ENCODE results near the gene MINDY4. TPM values are rescaled to one million over a fixed set of nuclear protein-coding genes. Genes with fewer than 3 reads are reported as not detected.

MINDY4 gene
- total and polyA plus RNA-seq, 2 of the 8 experiments (the other 6 are each of a cell fraction or from before 2014, with no cell fraction given), result 1.3 to 3.6 TPM

GRCh38 chr7:30790356-30790755 is 19.1 kb downstream of the MINDY4 start:
- FAIRE-seq (no peak), DNase-seq (ENCODE audit: low read depth in 1 of 2, low spot score in 2 of 2) (no peak)
- no peaks in the 10 kb centered on the region for H3K79me2 ChIP-seq (ENCODE audit: control insufficient read depth in 1 of 2, insufficient read depth in 2 of 2, low read length in 2 of 2)
- peaks cover 0 to 3% (median 0%) of the 10 kb centered on the region in 4 experiments; a peak in 3 of 8 replicates for H3K36me3 ChIP-seq (ENCODE audit: control insufficient read depth in 2 of 4, insufficient read depth in 4 of 4, low read length in 3 of 4)
- H3K27ac ChIP-seq (ENCODE audit: low read depth, low read length), result no peak overlapping the region
- no peak overlapping the region for H3K4me3 ChIP-seq (ENCODE audit: extremely low read depth in 1 of 4, insufficient read depth in 2 of 4, low read depth in 3 of 4, low read length in 4 of 4)
- no peak overlapping the region for H3K14ac ChIP-seq (ENCODE audit: insufficient read length)
- H3K9ac ChIP-seq (replicated peaks in 1 of 4; ENCODE audit: extremely low read depth in 1 of 4, low read depth in 3 of 4, low read length in 3 of 4), result no peak overlapping the region
- 0 out of 7 replicates have a peak, but pooled peaks cover 0 to 3% (median 0%) of the 10 kb centered on the region in 4 experiments for H3K4me1 ChIP-seq (replicated peaks in 1 of 4; ENCODE audit: control insufficient read depth in 3 of 4, insufficient read depth in 4 of 4, low read length in 3 of 4)
- H3K56ac ChIP-seq (replicated peaks; ENCODE audit: insufficient read length, low read depth, low read length), result no peak overlapping the region
- no peak overlapping the region for H2BK5ac ChIP-seq (ENCODE audit: low read depth, low read length)
- H4K91ac ChIP-seq (replicated peaks; ENCODE audit: insufficient read length, low read length), result no peak overlapping the region
- H3K27me3 ChIP-seq (replicated peaks in 1 of 4; ENCODE audit: control insufficient read depth in 3 of 4, extremely low read depth in 1 of 4, insufficient read depth in 3 of 4, low read length in 3 of 4), result no peaks in the 10 kb centered on the region
- no peak overlapping the region for H4K5ac ChIP-seq (ENCODE audit: insufficient read length, low read depth, low read length)
- WGBS, 2 experiments (ENCODE audit: extremely low coverage in 1 of 2, insufficient coverage in 1 of 2, insufficient read length in 1 of 2, insufficient replicate concordance in 2 of 2, low coverage in 1 of 2, low lambda C conversion rate in 2 of 2, missing lambda C conversion rate in 1 of 2), result 89% methylated on average over 4 of the region's 4 CpGs; no CpG with 5 or more reads in 1 of the 2 experiments
- no peak overlapping the region for H3K4me2 ChIP-seq (ENCODE audit: insufficient read depth in 1 of 2, low read depth in 2 of 2, low read length in 2 of 2)
- H2AFZ ChIP-seq (ENCODE audit: low read length), result no peak overlapping the region
- POLR2A ChIA-PET (ENCODE audit: partially characterized antibody), result interaction anchor here (1.3 kb wide), 1 partner anchor 169 kb away, joined by 4 read pairs; no protein-coding TSS in a partner anchor
- no peak overlapping the region for H2BK20ac ChIP-seq (ENCODE audit: low read length)
- no peak overlapping the region for H2AK5ac ChIP-seq (ENCODE audit: low read depth, low read length)
- H3K18ac ChIP-seq (ENCODE audit: extremely low read depth, low read length), result no peak overlapping the region
- H3K4ac ChIP-seq (replicated peaks; ENCODE audit: insufficient read length, low read depth, low read length), result no peak overlapping the region
- no peak overlapping the region for H3K23ac ChIP-seq (ENCODE audit: insufficient read length)
- H3K79me1 ChIP-seq (ENCODE audit: low read depth, low read length), result no peaks in the 10 kb centered on the region; the same call in 1 of the 2 replicates
- no peak overlapping the region for H4K8ac ChIP-seq (ENCODE audit: extremely low read depth, insufficient read depth, low read length)
- H2BK120ac ChIP-seq (replicated peaks; ENCODE audit: low read depth, low read length), result no peak overlapping the region
- no peaks in the 10 kb centered on the region for H3K23me2 ChIP-seq (ENCODE audit: low read depth, low read length)
- CTCF ChIA-PET (ENCODE audit: partially characterized antibody), result interaction anchor here (0.6 to 2.3 kb wide), 26 partner anchors 8 to 344 kb away, joined by 3 to 23 read pairs (median 4); partner anchors contain the start of genes CRHR2, INMT and MINDY4
- no peaks in the 10 kb centered on the region for H3K9me3 ChIP-seq (ENCODE audit: insufficient read depth in 2 of 2, low read depth in 1 of 2, low read length in 1 of 2)
- no peak overlapping the region for H2BK15ac ChIP-seq (ENCODE audit: low read length)
- H2BK12ac ChIP-seq (ENCODE audit: low read depth, low read length), result no peak overlapping the region
- H4K20me1 ChIP-seq (replicated peaks in 1 of 2; ENCODE audit: control insufficient read depth in 1 of 2, insufficient read depth in 2 of 2, low read length in 2 of 2), result no peaks in the 10 kb centered on the region
- TF ChIP-seq SIN3A (conservative IDR thresholded peaks at IDR 0.05 in 1 of 2, IDR thresholded peaks at IDR 0.05 in 1 of 2; ENCODE audit: low read depth in 1 of 2, low read length in 2 of 2) (no peak), E2F6 (IDR thresholded peaks at IDR 0.05) (no peak), SP4 (IDR thresholded peaks at IDR 0.05; ENCODE audit: low read length) (no peak), SIX5 (IDR thresholded peaks at IDR 0.05; ENCODE audit: low read depth, low read length) (no peak), RNF2 (IDR thresholded peaks at IDR 0.05; ENCODE audit: borderline replicate concordance, low read depth, low read length, missing control alignments, poor library complexity, severe bottlenecking) (no peak), JUN (IDR thresholded peaks at IDR 0.05; ENCODE audit: low read depth, low read length) (no peak), BACH1 (IDR thresholded peaks at IDR 0.05; ENCODE audit: low read length) (no peak), PHF8 (conservative IDR thresholded peaks at IDR 0.05; ENCODE audit: low read depth, low read length) (no peak), HDAC2 (IDR thresholded peaks at IDR 0.05; ENCODE audit: borderline replicate concordance in 1 of 2, low read depth in 2 of 2, low read length in 2 of 2) (no peak)
- TF ChIP-seq, protein P1, sequence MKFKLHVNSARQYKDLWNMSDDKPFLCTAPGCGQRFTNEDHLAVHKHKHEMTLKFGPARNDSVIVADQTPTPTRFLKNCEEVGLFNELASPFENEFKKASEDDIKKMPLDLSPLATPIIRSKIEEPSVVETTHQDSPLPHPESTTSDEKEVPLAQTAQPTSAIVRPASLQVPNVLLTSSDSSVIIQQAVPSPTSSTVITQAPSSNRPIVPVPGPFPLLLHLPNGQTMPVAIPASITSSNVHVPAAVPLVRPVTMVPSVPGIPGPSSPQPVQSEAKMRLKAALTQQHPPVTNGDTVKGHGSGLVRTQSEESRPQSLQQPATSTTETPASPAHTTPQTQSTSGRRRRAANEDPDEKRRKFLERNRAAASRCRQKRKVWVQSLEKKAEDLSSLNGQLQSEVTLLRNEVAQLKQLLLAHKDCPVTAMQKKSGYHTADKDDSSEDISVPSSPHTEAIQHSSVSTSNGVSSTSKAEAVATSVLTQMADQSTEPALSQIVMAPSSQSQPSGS (IDR thresholded peaks at IDR 0.05; ENCODE audit: low read length), result no peak

Data from H1 (cell line).